HG02678 (cell line): ENCODE results near the gene VSIG10.
"Not testable (repeated sequence)": the region's sequence is repeated elsewhere in the genome, so short reads cannot be mapped to it uniquely, and the experiment has no call there.

Experiments used
- ATAC-seq: cut with Tn5 transposase; IDR thresholded peaks from one replicate; pipeline ENCODE4 v1.9.1; 2021; ENCODE audit warnings: mild to moderate bottlenecking, moderate library complexity; ENCODE audit not compliant: unreplicated experiment

VSIG10 gene

DNA sequence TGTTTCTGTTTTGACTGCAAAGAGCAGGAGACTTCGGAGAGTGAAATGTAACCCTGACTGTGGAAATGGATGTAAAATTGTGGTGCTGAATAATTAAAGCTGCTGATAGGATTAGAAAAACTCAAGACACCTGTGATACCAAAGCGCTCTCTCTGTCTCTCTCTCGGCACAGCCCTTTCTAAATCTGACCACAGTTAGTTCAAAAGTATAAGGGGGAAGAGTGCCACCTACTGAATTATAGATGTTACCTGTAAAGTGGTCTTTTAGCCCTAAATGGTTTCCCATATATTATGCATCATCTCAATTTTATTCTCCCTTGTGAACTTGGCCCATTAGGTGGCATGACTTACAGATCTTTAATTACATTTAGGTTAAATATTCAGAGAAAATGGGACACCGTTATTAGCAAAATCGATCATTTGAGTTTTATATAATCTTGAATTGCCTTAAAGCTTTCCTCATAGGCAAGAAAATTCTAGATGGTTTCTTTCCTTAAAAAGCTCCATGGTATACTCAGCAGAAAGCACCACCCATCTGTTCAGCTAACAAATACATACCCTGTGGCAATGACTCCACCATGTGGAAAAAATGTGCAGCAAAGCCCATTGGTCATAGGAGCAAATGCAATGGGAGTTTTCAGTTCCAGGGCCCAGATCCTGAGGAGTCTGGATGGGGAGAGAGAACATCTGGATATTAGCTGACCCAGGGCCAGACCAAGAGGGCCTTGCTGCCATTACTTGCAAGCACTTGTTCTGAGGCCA is 69.2 kb downstream of the VSIG10 start:
- no peak for ATAC-seq

DNA sequence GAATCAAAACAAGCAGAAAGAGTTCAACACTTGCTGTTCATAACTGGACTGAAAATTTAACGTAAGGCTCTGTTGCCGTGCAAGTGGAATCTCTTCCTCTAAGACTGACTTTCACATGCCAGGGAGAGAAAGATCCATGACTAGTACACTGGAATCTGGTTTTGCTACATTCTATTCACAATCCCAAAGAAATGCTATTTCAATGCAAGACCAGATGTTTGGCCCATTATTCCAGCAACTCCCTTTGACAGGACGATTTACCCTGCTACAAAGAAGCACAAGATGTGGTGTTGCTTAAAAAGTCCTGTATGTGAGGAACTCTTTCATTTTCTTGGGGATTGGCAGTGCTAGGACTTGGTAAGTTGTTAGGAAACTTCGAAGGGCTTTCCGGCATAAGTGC is 69.9 kb downstream of the VSIG10 start:
- ATAC-seq: no peak

GRCh38 chr12:118033323-118033722 is 70.5 kb downstream of the VSIG10 start:
- ATAC-seq: no peak

GRCh38 chr12:118032188-118032587 is 71.6 kb downstream of the VSIG10 start:
- no peak for ATAC-seq

DNA sequence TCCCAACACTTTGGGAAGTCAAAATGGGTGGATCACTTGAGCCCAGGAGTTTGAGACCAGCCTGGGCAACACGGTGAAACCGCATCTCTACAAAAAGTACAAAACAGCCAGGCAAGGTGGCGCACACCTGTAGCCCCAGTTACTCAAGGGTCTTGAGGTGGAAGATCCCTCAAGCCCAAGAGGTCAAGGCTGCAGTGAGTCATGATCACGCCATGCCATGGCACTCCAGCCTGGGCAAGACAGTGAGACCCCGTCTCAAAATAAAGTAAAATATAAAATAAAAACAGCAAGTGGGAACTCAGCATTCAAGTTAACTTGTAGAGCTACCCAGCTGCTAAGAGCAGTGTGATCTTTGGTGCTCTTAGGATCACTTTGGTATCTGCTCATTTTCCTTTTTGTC is 74.6 kb downstream of the VSIG10 start:
- ATAC-seq: no peak

DNA sequence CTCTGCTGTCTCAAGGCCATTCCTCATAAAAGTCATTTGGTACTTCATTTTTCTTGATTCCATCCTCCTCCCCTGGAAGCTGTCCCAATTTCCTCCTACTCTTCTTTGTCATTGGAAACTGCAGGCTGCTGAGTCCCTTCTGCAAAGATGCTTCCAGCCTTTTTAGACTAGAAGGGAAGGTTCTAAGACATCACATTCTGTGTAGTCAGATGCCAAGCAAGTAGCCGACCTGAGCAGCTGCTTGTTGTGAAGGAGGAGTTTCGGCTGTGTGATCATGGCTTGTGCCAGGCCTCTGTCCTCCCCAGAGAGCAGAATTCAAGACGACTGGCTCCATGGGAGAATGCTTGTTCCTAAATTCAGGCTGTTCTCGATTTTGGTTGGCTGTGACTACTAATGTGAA is 78.6 kb downstream of the VSIG10 start:
- ATAC-seq: no peak

- ATAC-seq: no peak
Observed at GRCh38 chr12:118023301-118023860, 80.4 kb downstream of the VSIG10 start.

- ATAC-seq: no peak
Observed at GRCh38 chr12:118022728-118023109, 81.1 kb downstream of the VSIG10 start.

DNA sequence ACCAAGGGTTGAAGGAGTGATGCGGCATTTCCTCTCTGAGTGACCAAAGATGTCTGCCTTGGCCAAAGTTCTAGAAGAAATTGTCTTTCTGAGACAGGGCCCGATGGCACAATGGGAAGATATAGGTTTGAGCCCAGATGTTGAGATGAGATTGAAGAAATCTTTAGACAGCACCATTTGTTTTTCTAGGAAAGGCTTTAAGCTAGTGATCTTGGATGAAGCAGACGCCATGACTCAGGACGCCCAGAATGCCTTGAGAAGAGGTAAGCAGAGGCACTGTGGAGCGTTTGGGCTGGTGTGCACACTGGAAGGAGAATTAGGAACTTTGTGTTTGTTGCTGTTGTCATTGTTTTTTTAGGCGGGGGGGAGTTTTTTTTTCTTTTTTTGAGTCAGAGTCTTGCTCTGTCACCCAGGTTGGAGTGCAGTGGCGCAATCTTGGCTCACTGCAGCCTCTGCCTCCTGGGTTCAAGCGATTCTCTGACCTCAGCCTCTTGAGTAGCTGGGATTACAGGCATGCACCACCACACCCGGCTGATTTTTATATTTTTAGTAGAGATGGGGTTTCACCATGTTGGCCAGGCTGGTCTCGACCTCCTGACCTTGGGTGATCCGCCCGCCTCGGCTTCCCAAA is 81.6 kb downstream of the VSIG10 start:
- not testable (repeated sequence) for ATAC-seq

- no peak for ATAC-seq
Observed at GRCh38 chr12:118020036-118020435, 83.8 kb downstream of the VSIG10 start.

DNA sequence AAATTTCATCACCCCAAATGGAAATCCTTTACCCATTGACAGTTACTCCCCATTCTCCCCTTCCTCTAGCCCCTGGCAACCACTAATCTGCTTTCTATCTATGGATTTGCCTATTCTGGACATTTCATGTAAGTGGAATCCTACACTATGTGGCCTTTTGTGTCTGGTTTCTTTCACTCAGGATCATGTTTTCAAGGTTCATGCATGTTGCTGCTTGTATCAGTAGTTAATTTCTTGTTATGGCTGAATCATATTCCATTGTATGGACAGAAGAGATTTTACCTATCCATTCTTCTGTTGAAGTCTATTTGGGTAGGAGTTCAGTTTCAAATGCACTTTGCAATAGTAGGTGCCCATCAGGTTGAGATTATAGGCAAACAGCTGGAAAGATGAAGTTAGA is 85.9 kb downstream of the VSIG10 start:
- ATAC-seq: no peak

- peak; percentile 99 for ATAC-seq
Observed at GRCh38 chr12:118016424-118017264, 87.2 kb downstream of the VSIG10 start, which contains the start of gene RFC5. RFC5 (plus strand) TSS chr12:118016703; CDS start chr12:118016828, 125 bp downstream.

DNA sequence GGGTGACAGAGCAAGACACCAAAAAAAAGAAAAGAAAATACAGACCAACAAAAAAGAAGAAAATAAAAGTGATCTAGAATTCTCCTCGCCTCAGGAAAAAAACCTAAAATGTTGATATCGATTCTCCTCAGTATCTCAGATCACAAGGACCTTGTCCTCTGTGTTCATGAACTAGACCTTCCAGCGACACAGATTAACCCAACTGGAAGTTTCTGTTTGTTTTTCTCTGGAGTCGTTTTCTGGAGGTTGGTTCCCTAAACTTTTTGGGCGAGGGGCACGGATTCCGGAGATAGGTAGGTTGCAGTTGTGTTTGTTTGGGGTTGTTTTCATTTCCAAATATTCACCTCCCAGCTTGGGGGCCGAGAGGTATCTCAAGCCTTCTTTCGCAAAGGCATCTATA is 87.9 kb downstream of the VSIG10 start:
- ATAC-seq: no peak

GRCh38 chr12:118015306-118015705 is 88.5 kb downstream of the VSIG10 start:
- no peak for ATAC-seq
